ENCODE results near the gene STAB2.

Gene STAB2

DNA sequence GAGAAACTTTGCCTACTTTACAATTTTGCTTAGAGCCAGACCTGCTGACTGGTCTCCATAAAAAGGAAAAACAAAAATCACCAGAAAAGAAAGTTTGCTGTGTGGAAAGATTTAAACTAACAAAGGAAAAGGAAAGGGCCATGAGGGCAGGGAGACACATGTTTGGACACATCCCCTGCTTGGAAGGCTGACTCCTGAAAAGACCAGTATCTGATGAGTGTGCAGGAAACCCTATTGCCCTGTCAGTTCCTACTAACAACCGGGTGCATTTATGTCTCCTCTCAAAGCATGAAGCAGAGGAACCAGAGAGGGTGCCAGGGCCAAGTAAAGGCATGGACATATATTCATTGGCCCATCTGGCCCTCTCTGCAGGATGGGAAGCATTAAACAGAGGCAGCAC lies 7.0 kb upstream of the STAB2 start:
- DNase-seq (ENCODE audit: low read depth, low spot score): no peak

GRCh38 chr12:103583008-103583407 lies 4.1 kb upstream of the STAB2 start:
- DNase-seq (ENCODE audit: low read depth, low spot score): no peak

DNA sequence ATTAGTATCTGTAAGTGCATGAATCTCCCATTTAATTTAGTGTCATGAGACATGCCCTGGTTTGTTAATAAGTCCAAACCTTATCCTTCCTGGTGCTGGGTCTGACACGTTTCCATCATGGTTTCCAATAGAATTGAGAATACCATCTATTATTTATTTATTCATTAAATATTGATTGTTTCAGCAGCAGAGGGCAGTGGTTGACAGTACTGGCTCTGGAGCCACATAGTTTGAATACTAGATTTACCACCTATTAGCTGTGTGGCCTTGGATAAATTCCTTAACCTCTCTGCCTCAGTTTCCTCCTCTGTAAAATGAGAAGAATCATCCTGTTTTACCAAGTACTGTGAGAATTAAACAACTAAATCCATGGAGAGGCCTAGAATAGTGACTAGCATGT lies 941 bp upstream of the STAB2 start:
- no peak for DNase-seq (ENCODE audit: low read depth, low spot score)

GRCh38 chr12:103588680-103589079 lies 1.6 kb downstream of the STAB2 start:
- no peak for DNase-seq (ENCODE audit: low read depth, low spot score)

DNA sequence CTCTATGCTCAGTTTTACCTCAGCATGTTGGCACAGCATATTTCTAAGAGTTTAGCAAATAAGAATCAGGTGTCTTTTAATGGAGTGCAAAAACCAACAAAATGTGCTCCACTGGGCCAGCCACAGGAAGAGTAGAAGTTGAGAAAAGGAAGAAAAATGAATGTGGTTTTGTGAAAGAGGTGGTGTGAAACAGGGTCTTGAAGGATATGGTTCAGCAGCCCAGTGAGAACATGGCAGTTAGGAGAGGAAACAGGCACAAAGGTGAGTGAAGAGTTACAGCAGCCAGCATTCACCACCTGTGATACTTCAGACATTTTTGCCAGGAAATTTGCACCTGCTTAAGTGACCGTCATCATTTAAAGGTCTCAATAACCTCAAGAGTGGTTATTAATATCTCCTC lies 2.4 kb downstream of the STAB2 start:
- DNase-seq (ENCODE audit: low read depth, low spot score): no peak

DNA sequence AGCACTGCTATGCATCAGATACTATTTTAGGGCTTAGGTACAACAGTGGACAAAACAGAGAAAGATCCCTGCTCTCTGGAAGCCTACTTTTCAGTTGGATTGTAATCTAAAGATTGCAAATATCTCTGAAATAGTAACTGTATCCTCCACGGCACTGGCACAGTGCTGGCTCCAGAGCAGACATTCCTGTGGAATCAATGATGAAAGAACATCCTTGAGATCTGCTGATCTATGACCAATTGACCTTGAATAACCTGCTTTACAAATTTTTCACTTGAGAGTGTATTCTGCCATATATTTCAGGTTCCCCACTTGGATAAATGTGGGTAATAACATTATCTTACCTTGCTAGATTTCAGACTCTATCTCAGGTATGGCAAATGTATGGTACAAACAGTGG lies 3.2 kb downstream of the STAB2 start:
- no peak for DNase-seq (ENCODE audit: low read depth, low spot score)

DNA sequence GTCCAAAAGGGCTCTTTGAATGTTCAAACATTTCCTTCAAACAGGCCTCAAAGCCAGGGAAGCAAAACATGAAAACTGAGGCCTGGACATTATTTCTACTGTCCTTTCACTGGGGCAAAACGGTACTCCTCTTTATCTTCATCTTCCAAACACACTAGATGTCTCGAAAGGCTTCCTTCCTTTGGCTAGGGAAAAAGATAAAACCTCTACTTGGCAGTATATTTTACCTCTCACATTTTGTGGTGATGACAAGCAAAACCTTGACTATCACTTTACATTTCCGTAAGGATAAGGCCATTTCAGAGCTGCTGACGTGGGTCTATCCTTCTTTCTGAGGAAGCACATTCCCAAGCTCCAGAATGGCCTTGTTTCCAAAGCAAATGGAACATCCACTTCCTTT lies 9.9 kb downstream of the STAB2 start:
- DNase-seq (ENCODE audit: low read depth, low spot score): no peak

GRCh38 chr12:103599274-103599673 lies 12.2 kb downstream of the STAB2 start:
- no peak for DNase-seq (ENCODE audit: low read depth, low spot score)

GRCh38 chr12:103600967-103601728 lies 14.1 kb downstream of the STAB2 start:
- no peak for DNase-seq (ENCODE audit: low read depth, low spot score)

GRCh38 chr12:103620395-103620794 lies 33.3 kb downstream of the STAB2 start:
- no peak for DNase-seq (ENCODE audit: low read depth, low spot score)

DNA sequence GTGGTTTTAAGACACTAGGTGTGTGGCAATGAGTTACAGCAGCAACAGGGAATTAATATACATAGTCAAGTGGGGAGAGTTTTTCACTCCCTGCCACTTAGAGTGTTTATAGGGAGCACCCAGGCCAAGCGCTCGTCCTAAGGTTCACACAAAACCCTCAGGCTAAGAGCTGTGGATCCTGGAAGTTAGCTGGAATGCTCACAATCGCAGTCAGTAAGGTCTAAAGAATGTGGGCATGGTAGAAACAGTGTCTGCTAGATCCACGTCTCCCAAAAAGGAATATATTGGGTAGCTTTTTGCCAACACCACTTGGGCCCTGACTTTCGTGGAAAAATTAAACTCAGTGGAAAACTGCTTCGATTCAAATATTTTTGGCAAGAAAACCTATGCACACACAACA lies 36.6 kb downstream of the STAB2 start:
- no peak for DNase-seq (ENCODE audit: low read depth, low spot score)

GRCh38 chr12:103626498-103626897 lies 39.4 kb downstream of the STAB2 start:
- DNase-seq (ENCODE audit: low read depth, low spot score): no peak

DNA sequence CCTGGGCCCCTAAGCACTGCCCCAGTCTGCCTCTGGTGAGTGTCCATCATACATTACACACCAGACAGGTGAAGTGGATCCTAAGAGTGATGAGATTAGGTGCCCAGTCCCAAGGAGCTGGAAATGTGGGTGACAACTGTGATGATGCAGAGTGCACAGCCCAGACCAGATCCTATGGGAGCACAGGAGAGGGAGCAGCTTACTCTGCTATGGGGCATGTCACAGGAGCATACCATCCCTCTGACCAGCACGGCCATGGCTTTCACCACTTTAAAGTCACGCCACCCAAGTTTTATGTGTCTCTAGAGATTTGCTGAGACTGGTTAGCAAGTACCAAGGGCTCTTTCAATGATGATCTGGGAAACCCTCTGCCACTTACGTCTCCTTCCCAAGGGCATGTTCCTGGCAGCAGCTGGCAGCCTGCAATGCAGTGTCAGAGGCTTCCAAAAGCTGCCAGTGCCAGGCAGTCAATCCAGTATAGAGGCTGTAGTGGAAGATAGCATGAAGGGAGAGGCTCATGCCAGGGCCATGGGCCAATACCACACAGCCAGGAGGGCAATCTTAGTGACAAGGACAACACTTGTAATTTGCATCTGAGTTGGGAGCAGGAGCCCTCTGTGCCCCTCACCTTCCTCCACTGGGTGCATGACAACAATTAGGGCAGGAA lies 40.2 kb downstream of the STAB2 start:
- no peak for DNase-seq (ENCODE audit: low read depth, low spot score)

DNA sequence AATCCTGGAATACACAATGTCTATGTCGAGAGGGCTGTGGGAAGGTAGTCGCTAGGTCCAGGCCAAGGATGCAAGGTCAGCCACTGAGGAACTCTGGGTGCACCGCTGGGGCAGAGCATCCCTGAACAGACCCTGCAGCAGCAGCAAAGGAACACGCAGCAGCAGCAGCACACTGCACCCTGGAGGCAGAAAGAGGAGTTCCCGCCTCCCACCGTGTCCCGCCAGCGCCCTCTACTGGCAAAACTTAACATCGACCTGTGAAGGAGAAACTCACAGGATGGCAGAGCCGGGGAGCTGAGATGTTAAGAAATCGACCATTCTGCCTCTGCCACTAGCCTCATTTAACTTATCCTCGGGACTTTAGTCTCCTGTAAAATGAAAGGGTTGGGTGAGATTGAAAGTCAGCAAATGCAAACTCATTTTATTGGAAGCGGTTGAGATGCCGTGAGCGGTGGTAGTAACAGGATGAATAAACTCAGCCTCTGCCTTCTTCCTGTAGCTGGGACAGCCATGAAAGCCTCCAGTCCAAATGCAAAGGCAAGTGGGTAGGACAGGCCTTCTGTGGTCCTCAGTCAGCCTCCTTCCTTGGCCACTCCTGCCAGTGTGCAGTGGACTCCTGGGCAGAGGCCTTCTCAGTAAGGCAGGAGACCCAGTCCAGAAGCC lies 45.6 kb downstream of the STAB2 start:
- DNase-seq (ENCODE audit: low read depth, low spot score): no peak

DNA sequence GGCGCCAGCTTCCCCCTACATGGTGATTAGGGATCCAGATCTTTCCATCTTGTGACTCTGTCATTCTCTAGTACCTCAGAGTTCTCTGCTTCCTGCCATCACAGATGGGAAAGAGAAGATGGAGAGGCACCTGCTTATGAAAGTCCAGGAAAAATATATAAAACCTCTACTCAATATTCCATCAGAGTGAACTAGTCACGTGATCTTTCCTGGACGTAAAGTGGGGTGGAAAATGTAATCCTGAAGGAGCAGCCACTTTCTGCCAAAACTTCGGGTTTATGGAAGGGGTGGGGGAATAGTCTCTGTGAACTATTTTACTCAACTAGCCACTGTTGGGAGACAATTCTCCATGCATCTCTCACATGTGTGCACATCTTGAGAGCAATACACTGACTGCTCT lies 47.7 kb downstream of the STAB2 start:
- DNase-seq (ENCODE audit: low read depth, low spot score): no peak

DNA sequence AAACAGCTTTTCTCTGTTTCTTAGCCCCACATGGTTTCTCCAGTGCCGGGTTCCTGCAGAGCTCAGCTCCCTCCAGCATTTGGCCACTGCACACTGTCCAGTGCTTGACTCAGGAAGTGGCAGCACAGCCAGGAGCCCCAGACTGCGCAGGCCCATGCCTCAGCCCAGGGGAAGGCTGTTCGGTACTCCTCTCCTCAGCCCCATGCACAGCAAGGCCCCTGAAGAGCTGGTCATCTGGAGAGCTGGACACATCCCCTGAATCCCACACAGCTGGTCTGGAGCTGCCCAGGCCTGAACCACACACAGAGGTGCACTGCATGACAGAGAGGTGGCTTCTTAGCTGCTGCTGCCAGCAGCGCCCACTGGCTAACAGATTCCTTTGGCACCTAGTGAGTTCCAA lies 48.3 kb downstream of the STAB2 start:
- DNase-seq (ENCODE audit: low read depth, low spot score): no peak

DNA sequence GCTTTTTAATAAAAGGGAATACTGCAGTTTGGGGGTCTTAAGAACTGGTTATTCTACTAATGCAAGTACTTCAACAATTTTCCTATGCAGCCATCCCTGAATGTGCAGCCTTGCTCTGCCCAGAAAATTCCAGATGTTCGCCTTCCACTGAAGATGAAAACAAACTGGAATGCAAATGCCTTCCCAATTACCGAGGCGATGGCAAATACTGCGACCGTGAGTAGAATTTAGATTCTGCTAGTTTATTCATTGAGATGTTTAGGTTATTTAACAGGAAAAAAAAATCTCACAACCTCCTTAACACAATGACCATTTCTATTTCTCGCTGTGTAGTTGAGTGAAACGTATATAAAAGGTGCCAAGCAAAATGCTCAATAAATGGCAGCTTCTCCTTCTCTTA lies 49.9 kb downstream of the STAB2 start:
- no peak for DNase-seq (ENCODE audit: low read depth, low spot score)

DNA sequence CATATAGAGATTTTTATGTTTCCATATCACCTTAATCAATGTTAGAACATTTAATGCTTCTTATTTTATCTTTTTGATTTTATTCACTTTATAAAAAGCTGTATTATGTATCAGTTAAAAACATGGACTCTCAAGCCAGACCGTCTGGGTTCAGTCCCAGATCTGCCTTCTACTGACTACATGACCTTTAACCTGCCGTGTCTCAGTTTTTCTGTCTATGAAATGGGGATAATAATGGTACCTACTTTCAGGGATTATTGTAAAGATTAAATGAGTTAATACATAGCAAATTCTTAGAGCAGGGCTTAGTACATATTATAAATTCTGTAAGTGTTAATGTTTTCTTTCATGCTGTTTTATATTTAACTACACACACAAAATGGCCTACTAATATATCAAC lies 50.4 kb downstream of the STAB2 start:
- DNase-seq (ENCODE audit: low read depth, low spot score): no peak

GRCh38 chr12:103639983-103640382 lies 52.9 kb downstream of the STAB2 start:
- DNase-seq (ENCODE audit: low read depth, low spot score): no peak

DNA sequence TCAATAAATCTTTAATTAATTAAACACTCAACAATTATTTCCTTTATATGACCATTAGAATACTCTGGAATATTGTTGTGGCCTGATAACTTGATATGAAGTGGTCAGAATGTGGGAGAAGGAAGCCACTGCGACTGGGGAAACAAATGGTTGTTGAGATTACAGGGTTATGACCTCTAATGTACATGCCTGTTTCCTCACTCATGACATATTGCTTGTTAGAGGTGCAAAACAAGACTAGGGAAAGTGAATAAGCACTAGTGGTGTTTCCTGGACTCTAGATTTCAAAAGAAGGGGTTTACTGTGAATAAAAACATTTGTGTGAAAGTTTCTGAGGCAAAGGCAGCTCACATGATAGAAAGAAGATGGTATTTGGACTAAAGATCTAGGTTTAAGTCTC lies 53.3 kb downstream of the STAB2 start:
- DNase-seq (ENCODE audit: low read depth, low spot score): no peak

GRCh38 chr12:103640831-103641230 lies 53.8 kb downstream of the STAB2 start:
- no peak for DNase-seq (ENCODE audit: low read depth, low spot score)

- DNase-seq (ENCODE audit: low read depth, low spot score): no peak
These were observed 55.3 kb downstream of the STAB2 start for GRCh38 chr12:103642240-103642864.

GRCh38 chr12:103645202-103645601 lies 58.1 kb downstream of the STAB2 start:
- no peak for DNase-seq (ENCODE audit: low read depth, low spot score)
